NCI-H1092 (cell line): ENCODE measurements around the gene APOBR.
"Not testable (repeated sequence)": the region's sequence is repeated elsewhere in the genome, so short reads cannot be mapped to it uniquely, and the experiment has no call there.

ENCODE experiments used
- DNase-seq: peaks from one replicate; lab custom pipeline; 2025; lab: John Stamatoyannopoulos, UW

The APOBR gene

DNA sequence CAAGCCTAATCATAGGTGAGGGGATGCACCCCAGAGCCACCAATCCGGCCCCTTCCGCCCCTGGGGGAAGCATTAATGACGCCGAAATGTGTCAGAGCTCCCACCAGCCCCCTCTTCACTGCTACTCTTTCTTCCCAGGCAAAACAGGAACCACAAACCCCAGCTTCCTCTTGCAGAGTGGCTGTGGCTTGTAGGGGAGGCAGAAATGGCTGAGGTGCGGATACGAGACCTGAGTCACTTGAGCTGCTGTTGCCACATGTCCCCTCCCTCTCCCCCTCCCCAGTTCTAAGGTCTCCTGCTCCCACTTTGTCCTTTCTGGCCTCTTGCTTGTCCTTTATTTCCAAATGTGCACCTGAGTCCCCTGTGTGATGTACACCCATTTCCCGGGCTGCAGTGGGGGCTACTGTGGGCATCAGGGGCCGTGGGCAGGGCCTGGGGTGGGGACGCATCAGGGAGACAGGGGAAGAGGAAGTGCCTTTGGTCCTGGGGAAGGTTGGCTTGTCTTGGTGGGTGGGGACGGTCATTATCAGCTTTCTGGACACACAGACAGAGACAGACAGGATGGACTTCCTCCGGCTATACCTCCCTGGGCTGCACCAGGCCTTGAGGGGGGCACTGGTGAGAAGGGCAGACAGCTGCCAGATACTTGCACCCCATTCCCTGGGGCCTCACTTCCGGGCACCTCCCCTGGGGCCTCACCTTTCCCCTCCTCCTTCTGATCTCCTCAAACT is at the start of gene APOBR:
Gene APOBR (plus strand): TSS at position 523 of the 731 bp plus-strand sequence. CDS start 39 bp downstream, at position 562.
- no peak for DNase-seq

DNA sequence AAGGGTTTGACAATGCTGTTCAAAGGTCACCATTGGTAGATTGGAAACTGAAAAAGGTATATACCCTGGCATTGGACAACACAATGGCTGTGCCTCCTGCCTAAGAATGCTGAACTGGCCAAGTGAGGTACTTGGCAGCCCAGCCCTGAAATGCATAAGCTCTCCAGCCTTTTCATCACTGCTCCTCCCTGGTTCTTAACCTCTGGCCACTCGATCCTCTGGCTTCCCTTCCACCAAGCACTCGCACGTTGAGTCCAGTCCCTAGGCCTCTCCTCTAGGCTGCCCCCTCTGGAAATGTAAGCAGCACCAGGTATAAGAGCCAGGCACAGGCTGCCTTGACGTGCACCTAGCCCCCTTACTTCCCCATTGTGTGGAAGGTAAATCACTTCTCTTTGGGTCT is 48.1 kb upstream of the APOBR start:
- DNase-seq = not testable (repeated sequence)

DNA sequence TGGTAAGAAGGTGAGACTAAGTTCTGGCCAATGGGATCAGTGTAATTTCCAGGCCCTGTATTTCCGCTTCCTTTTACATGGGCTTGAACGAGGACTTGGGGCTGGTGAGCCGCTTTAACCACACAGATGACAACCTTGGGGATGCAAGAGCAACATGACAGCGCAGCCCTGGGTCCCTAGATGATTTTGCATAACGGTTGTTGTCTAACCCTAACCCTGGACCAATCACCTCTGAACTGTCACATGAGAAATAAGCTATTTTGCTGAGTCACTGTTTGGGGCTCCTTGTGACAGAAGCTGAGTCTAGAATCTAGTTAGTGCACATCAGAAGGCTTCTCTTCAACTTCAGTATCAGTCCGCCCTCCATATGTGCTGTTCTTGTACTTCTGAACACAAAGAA is 47.4 kb upstream of the APOBR start:
- not testable (repeated sequence) for DNase-seq

DNA sequence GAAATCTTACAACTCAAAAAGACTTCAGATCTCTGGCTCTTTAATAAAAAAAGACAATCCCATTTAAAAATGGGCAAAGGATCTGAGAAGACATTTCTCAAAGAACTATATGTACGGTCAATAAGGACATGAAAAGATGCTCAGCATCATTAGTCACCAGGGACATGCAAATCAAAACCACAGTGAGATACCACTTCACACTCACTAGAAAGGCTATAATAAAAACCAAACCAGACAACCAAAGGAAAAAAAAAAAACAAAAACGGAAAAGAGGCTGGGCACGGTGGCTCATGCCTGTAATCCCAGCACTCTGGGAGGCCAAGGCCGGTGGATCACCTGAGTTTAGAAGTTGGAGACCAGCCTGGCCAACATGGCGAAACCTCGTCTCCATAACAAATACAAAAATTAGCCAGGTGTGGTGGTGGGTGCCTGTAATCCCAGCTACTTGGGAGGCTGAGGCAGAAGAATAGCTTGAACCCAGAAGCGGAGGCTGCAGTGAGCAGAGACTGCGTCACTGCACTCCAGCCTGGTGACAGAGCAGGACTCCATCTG is 20.7 kb upstream of the APOBR start:
- no peak for DNase-seq

GRCh38 chr16:28475221-28475620 is 19.2 kb upstream of the APOBR start:
- DNase-seq = no peak

DNA sequence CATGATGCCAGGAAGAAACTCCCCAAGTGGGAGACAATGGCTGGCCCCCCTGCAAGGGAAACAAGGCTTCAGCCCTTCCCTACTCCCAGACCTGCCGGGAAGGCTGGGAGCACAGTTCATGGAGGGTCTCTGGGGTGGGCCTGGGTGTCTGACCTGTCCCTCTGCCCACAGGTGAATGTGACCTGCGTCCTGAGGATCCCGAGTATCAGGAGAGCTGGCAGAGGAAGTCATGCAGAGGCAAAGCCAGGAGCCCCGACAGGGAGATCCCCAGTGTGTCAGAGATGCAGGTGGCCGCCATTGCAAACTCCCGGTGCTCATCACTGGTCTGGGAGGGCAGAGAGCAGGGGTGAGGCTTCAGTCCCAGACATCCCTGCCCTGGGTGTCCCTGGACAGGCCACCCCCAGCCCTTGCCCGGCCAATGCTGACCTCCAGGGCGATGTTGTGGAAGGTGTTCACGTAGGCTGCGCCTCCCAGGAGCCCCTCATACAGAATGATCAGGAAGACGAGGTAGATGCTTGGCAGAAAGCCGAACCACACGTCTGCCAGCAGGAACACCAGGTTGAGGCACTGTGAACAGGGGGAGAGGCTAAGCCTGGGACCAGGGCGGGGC is 17.0 kb upstream of the APOBR start:
- no peak for DNase-seq

GRCh38 chr16:28478506-28479180 is 15.8 kb upstream of the APOBR start:
- no peak for DNase-seq

GRCh38 chr16:28482026-28482425 is 12.4 kb upstream of the APOBR start:
- DNase-seq = no peak

- not testable (repeated sequence) for DNase-seq
These were observed 11.1 kb upstream of the APOBR start for GRCh38 chr16:28483361-28483760.

DNA sequence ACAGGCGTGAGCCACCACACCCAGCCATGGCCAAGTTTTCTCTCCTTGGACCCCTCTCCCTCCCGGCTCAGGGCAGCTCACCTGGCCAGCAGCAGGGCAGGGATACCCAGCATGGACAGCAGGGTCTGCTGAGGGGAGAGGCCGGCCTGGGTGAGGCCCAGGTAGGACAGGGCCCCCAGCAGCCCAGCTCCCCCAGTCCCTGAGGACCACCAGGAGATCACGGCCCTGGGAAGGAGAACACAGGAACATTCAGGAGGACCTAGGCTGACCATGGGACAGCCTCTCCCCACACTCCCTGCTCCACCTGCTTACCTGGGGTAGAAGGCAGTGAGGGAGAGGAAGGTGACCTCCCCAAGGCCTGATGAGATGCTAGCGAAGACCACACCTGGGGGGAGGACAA is 8.2 kb upstream of the APOBR start:
- no peak for DNase-seq

GRCh38 chr16:28491230-28491969 is 3.0 kb upstream of the APOBR start:
- DNase-seq = no peak

DNA sequence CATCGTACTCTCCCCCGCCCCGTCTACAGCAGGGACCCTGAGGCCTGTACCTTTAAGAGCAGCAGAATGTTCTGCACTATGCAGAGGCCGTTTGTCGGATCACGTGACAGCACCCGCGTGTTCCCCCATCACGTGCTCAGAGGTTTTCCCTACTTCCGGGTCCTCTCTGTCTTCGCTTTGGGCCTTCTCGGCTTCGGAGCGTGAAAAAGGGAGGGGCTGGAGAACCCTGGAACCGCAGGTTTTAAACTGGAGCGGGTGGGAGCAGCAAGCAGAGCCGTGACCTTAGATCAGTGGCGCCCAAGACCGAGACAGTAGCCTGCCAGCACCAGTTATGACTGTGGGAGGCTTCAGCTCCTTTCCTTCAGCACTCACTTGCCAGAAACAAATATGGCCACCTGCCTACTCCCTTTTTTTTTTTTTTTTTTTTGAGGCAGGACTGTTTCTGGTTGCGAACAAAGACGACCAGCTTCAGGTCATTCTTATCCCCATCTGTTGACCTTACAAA is 2.4 kb upstream of the APOBR start, which contains the start of gene CLN3:
Gene CLN3 (minus strand): TSS at position 105 of the 505 bp plus-strand sequence. CDS start 315 bp downstream, outside the sequence.
- peak; percentile 90 for DNase-seq

- no peak for DNase-seq
These were observed 1.9 kb upstream of the APOBR start for GRCh38 chr16:28492511-28492910.

DNA sequence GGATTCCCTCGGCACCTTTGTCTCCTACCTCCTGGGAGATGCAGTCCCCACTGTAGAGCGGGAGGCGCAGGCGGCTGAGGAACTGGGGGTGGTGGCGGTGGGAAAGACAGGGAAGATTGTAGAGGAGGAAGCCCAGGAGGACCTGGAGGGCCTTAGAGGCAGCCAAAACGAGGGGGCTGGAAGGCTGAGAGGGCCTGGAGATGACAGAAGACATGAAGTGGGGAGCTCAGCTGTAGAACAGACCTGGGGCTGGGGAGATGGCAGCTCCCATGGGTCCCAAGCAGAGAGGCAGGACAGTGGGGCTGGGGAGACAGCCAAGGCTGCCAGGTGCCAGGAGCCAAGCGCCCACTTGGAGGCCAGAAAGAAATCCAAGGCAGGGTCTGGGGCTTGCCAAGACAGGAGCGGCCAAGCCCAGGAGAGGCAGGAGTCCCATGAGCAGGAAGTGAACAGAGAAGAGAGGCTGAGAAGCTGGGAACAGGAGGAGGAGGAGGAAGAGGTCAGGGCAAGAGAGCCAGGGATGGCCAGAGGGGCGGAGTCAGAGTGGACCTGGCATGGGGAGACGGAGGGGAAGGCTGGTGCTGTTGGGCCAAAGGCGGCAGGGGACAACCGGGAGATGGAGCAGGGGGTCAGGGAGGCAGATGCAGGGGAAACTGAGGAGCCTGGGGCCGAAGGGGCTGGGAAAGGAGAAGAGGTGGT is 803 bp downstream of the APOBR start:
- DNase-seq = no peak

DNA sequence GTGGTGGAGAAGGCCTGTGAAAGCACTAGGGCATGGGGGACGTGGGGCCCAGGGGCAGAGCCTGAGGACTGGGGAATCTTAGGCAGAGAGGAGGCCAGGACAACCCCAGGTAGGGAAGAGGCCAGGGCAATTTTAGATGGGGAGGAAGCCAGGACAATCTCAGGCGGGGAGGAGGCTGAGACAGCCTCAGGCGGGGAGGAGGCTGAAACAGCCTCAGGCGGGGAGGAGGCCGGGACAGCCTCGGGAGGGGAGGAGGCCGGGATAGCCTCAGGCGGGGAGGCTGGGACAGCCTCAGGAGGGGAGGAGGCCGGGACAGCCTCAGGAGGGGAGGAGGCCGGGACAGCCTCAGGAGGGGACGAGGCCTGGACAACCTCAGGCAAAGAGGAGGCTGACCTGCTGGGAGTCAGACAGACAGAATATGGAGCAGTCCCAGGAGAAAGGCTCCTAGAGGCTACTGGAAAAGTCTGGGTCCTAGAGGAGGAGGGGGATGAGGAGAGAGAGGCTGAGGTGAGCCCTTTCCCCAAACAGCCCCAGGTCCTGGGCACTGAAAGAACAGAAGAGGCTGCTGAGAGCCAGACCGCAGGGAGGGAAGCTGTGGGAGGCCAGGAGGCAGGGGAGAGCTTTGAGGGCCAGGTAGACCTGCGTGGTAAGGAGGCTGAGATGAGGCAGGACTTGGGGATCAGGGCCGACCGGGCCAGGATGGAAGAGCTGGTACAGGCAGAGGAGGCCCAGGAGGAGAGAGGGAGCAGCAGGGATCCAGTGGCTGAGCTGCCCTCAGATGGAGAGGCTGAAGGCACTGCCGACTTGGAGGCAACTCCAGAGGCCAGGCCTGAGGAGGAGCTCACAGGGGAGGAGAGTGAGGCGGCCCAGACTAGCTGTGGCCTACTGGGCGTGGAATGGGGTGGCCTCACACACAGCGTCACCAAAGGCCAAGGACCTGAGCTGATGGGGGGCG is 1.6 kb downstream of the APOBR start:
- no peak for DNase-seq

DNA sequence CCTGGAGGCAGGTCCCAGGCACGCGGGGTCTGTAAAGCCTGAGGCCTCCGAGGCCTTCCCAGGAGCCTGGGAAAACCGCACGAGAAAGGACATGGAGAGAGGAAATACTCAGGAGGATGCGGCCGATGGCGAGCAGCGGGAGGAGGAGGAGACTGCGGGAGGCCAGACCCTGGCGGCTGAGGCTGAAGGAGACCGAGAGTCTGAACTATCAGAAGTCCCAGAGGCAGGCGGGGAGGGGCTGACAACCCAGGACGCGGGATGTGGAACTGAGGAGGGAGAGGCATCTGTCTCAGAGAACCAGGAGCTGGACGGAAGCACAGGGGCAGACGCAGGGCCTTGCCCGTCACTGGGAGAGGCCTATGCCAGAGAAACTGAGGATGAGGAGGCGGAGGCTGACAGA is 2.4 kb downstream of the APOBR start:
- no peak for DNase-seq

DNA sequence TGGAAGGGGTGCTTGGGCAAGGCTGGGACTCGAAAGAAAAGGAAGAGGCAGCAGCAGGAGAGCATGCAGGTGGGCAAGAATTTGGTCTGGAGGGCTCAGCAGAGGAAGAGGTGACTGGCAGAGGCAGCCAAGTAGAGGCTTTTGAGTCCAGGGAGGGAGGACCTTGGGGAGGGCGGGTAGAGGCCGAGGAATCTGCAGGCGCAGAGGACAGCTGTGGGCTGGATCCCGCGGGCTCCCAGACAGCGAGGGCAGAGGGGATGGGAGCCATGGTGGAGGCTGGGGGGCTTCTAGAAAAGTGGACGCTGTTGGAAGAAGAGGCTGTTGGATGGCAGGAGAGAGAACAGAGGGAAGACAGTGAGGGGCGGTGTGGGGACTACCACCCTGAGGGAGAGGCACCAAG is 2.9 kb downstream of the APOBR start:
- DNase-seq = no peak

DNA sequence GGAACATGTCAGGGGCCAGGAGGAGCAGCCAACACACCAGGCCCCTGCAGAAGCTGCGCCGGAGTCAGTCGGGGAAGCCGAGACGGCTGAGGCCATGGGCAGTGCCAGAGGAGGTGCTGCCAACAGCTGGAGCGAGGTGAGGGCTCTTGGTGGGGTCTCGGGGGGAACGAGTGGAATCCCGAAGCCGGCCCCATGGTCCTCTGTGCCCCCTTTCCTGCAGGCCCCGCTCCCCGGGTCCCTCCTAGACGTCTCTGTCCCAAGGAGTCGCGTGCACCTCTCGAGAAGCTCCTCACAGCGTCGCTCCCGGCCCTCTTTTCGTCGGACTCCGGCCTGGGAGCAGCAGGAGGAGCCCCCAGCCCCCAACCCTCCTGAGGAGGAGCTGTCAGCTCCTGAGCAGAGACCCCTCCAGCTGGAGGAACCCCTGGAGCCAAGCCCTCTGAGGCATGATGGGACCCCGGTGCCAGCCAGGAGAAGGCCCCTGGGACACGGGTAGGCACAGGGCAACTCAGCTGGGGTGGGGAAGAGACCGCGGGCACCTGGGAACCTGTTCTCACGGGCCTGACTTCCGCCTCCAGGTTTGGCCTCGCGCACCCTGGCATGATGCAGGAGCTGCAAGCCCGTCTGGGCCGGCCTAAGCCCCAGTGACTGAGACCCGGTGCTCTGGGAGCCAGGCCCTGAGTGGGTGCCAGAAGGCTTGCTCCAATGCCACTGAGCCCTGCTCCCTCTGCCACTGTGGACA is 3.6 kb downstream of the APOBR start:
- DNase-seq = no peak

GRCh38 chr16:28498666-28499381 is 4.4 kb downstream of the APOBR start:
- DNase-seq = no peak
